Upper lobe of left lung (tissue), 4 donors: ENCODE data around the gene CALN1.

Experiments used
- EP300 ChIP-seq, 4 donors: sonication (generic); formaldehyde crosslinking; IDR thresholded peaks; one replicate each; pipeline ENCODE4 v1.5.1; 2017; ENCODE audit warnings: antibody characterized with exemption in 4 of 4, control low read depth in 2 of 4
- POLR2A ChIP-seq, 4 donors: fragments of 450-650 bp; IDR thresholded peaks; one replicate each; pipeline ENCODE4 v1.5.1; 2016 to 2017; ENCODE audit warnings: antibody characterized with exemption in 4 of 4, mild to moderate bottlenecking in 2 of 4
- TF ChIP-seq, protein P1 (sequence below), 6 experiments: fragments of 450-650 bp in 4 of 6; fragments of 200-600 bp in 2 of 6; sonication (generic) in 2 of 6; IDR thresholded peaks; one replicate each; pipeline ENCODE4 v1.5.1; 2016 to 2019; ENCODE audit warnings: antibody characterized with exemption in 6 of 6

DNA sequence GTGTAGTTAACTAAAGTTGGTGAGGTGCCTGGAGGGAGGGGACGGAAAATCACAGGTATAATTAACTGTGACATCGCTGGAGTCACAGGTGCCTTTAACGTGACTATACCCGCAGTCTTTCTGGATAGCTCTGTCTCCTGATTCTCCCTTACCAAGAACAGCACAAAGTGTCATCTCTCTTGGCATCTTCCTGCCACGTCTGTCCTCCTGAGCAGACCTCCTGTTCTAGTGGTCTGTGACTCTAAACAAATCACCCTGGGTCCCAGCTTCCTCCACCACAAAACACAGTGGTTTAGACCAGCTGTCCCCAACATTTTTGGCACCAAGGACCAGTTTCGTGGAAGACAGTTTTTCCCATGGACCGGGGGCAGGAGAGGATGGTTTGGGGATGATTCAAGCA lies 90.5 kb downstream of the CALN1 start:
- TF ChIP-seq, protein P1, sequence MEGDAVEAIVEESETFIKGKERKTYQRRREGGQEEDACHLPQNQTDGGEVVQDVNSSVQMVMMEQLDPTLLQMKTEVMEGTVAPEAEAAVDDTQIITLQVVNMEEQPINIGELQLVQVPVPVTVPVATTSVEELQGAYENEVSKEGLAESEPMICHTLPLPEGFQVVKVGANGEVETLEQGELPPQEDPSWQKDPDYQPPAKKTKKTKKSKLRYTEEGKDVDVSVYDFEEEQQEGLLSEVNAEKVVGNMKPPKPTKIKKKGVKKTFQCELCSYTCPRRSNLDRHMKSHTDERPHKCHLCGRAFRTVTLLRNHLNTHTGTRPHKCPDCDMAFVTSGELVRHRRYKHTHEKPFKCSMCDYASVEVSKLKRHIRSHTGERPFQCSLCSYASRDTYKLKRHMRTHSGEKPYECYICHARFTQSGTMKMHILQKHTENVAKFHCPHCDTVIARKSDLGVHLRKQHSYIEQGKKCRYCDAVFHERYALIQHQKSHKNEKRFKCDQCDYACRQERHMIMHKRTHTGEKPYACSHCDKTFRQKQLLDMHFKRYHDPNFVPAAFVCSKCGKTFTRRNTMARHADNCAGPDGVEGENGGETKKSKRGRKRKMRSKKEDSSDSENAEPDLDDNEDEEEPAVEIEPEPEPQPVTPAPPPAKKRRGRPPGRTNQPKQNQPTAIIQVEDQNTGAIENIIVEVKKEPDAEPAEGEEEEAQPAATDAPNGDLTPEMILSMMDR (IDR thresholded peaks at IDR 0.05): no peak
- TF ChIP-seq EP300 (IDR thresholded peaks at IDR 0.05) (no peak), POLR2A (IDR thresholded peaks at IDR 0.05) (no peak)
